HepG2 (cell line): ENCODE measurements around the gene PAIP1. TPM values are rescaled to one million over a fixed set of nuclear protein-coding genes. Genes with fewer than 3 reads are reported as not detected.

Experiments
- ATAC-seq: fragments of 200-7000 bp; cut with Tn5 transposase; 3 replicates; pipeline ENCODE4 v1.9.1; 2020; ENCODE audit warnings: mild to moderate bottlenecking, moderate library complexity
- BruUV-seq: library from RNA; stranded (reverse); fragments of 400-500 nt; replicated peaks from 2 replicates; lab custom pipeline; 2021; lab: Mats Ljungman, UMichigan
- CTCF ChIA-PET: fragments of 300-600 bp; formaldehyde crosslinking; extraction: SDS; loops from one replicate; lab custom pipeline; 2021; ENCODE audit warnings: low total read pairs, inconsistent platforms, low intra/inter-chr PET ratio; lab: Yijun Ruan, JAX
- POLR2A ChIA-PET: fragments of 350-600 bp; sonication (Branson Sonifier 250); formaldehyde crosslinking; loops from one replicate; lab custom pipeline; 2020; ENCODE audit warnings: antibody characterized with exemption, inconsistent platforms; lab: Yijun Ruan, JAX
- DNase-seq: peaks from one replicate; pipeline ENCODE4 v3.0.0-alpha.2; 2015; ENCODE audit warnings: low spot score
- FAIRE-seq: peaks from 3 replicates; lab custom pipeline; 2011; peaks lifted over from hg19 to GRCh38; lab: Jason Lieb, UNC
- H2AFZ ChIP-seq: one replicate; pipeline ENCODE4 v1.6.1; 2011; ENCODE audit warnings: low read length, inconsistent platforms
- H3K27ac ChIP-seq: fragments of 300-600 bp; 3 replicates; pipeline ENCODE4 v1.8.0; 2011; ENCODE audit warnings: mixed run types, mild to moderate bottlenecking, mixed read lengths, low read length, inconsistent platforms; ENCODE audit not compliant: insufficient read depth; ENCODE audit errors: extremely low read length
- H3K27me3 ChIP-seq, 2 experiments: fragments of 200-600 bp in 1 of 2; 2 replicates in 1 of 2; 3 replicates in 1 of 2; pipeline versions ENCODE4 v1.6.0 to v1.8.0; 2011; ENCODE audit warnings: low read length in 2 of 2, mild to moderate bottlenecking in 2 of 2, moderate library complexity in 2 of 2, inconsistent platforms in 1 of 2; ENCODE audit not compliant: insufficient read depth in 2 of 2, control insufficient read depth in 1 of 2
- H3K36me3 ChIP-seq, 2 experiments: fragments of 200-600 bp in 1 of 2; replicated peaks in 1 of 2; 2 replicates in 1 of 2; 3 replicates in 1 of 2; pipeline versions ENCODE4 v1.5.1 to v1.8.0; 2011; ENCODE audit warnings: low read length in 2 of 2, inconsistent platforms in 1 of 2; ENCODE audit not compliant: insufficient read depth in 2 of 2, control insufficient read depth in 1 of 2
- H3K4me1 ChIP-seq: 2 replicates; pipeline ENCODE4 v1.5.1; 2012; ENCODE audit warnings: low read length, inconsistent platforms; ENCODE audit not compliant: insufficient read depth
- H3K4me2 ChIP-seq: 2 replicates; pipeline ENCODE4 v1.6.0; 2011; ENCODE audit warnings: low read depth, low read length, inconsistent platforms
- H3K4me3 ChIP-seq, 3 experiments: fragments of 200-600 bp in 1 of 3; sonication (generic), shearing (Covaris generic) in 1 of 3; replicated peaks in 1 of 3; 2 replicates each; pipeline ENCODE4 v1.5.1; 2011 to 2016; ENCODE audit warnings: low read length in 3 of 3, inconsistent platforms in 2 of 3, low read depth in 2 of 3, mild to moderate bottlenecking in 2 of 3, control low read depth in 1 of 3, mixed read lengths in 1 of 3; ENCODE audit not compliant: insufficient read depth in 1 of 3
- H3K79me2 ChIP-seq: one replicate; pipeline ENCODE4 v1.6.1; 2011; ENCODE audit warnings: low read length, inconsistent platforms; ENCODE audit not compliant: insufficient read depth
- H3K9ac ChIP-seq: 2 replicates; pipeline ENCODE4 v1.6.0; 2011; ENCODE audit warnings: mild to moderate bottlenecking, low read depth, low read length, inconsistent platforms; ENCODE audit not compliant: insufficient read depth
- H3K9me3 ChIP-seq: 2 replicates; pipeline ENCODE4 v1.5.1; 2012; ENCODE audit warnings: mild to moderate bottlenecking, low read length
- H4K20me1 ChIP-seq: 2 replicates; pipeline ENCODE4 v1.6.0; 2011; ENCODE audit warnings: inconsistent platforms, mild to moderate bottlenecking, low read length, moderate library complexity; ENCODE audit not compliant: insufficient read depth
- BORCS8-MEF2B ChIP-seq: sonication (generic); formaldehyde crosslinking; IDR thresholded peaks from 2 replicates; pipeline ENCODE4 v1.8.0; 2022; ENCODE audit warnings: mild to moderate bottlenecking, missing genetic modification reagents
- CCAR2 ChIP-seq: fragments of 200-400 bp; formaldehyde crosslinking; optimal IDR thresholded peaks from 2 replicates; pipeline ENCODE3; 2018; ENCODE audit warnings: low read depth, mild to moderate bottlenecking, low read length, moderate library complexity
- CENPT ChIP-seq: sonication (generic); formaldehyde crosslinking; IDR thresholded peaks from 2 replicates; pipeline ENCODE4 v1.8.0; 2022; ENCODE audit warnings: low read depth, mild to moderate bottlenecking, moderate library complexity, missing genetic modification reagents
- DMAP1 ChIP-seq: IDR thresholded peaks from 2 replicates; pipeline ENCODE4 v1.6.1; 2016
- FOXJ3 ChIP-seq: sonication (generic); formaldehyde crosslinking; IDR thresholded peaks from 2 replicates; pipeline ENCODE4 v1.4.0; 2020; ENCODE audit warnings: missing genetic modification reagents, mild to moderate bottlenecking, borderline replicate concordance
- GPN1 ChIP-seq: sonication (generic); formaldehyde crosslinking; IDR thresholded peaks from 2 replicates; pipeline ENCODE4 v1.5.1; 2020; ENCODE audit warnings: missing genetic modification reagents, borderline replicate concordance
- JDP2 ChIP-seq: sonication (generic); formaldehyde crosslinking; IDR thresholded peaks from 2 replicates; pipeline ENCODE4 v1.8.1; 2022; ENCODE audit warnings: missing genetic modification reagents, borderline replicate concordance
- PCBP1 ChIP-seq: fragments of 200-400 bp; formaldehyde crosslinking; IDR thresholded peaks from 2 replicates; pipeline ENCODE4 v1.6.1; 2017; ENCODE audit warnings: mild to moderate bottlenecking, low read depth, low read length, borderline replicate concordance
- RAD21 ChIP-seq: fragments of 450-650 bp; formaldehyde crosslinking; IDR thresholded peaks from 2 replicates; pipeline ENCODE4 v1.5.0; 2020; ENCODE audit warnings: mild to moderate bottlenecking
- SSRP1 ChIP-seq: IDR thresholded peaks from 2 replicates; pipeline ENCODE4 v1.6.1; 2016; ENCODE audit warnings: control low read depth
- TAF1 ChIP-seq: sonication (generic); formaldehyde crosslinking; IDR thresholded peaks from 2 replicates; pipeline ENCODE4 v1.4.0; 2020; ENCODE audit warnings: missing genetic modification reagents
- TP53 ChIP-seq: sonication (generic); formaldehyde crosslinking; conservative IDR thresholded peaks from 2 replicates; pipeline ENCODE4 v1.4.0; 2020; ENCODE audit warnings: missing genetic modification reagents
- ZNF235 ChIP-seq: sonication (generic); formaldehyde crosslinking; IDR thresholded peaks from 2 replicates; pipeline ENCODE4 v1.8.1; 2023; ENCODE audit warnings: mild to moderate bottlenecking, missing genetic modification reagents, borderline replicate concordance
- ZNF30 ChIP-seq: sonication (generic); formaldehyde crosslinking; IDR thresholded peaks from 2 replicates; pipeline ENCODE4 v1.5.0; 2020; ENCODE audit warnings: mild to moderate bottlenecking, missing genetic modification reagents
- in situ Hi-C: cut with HindIII; loops from 2 replicates; pipeline ENCODE4 v1.10.0; 2017; ENCODE audit warnings: low pct_unique_long_range_greater_than_20kb; ENCODE audit not compliant: extremely low pct_ligation_motif_present
- intact Hi-C: fragments of 100-400 bp; cut with micrococcal nuclease; formaldehyde crosslinking; loops from one replicate; pipeline ENCODE4 v1.10.0; 2022; ENCODE audit not compliant: unreplicated experiment
- polyA plus RNA-seq, 8 experiments: library from polyadenylated mRNA; depleted of rRNA in 3 of 8; stranded (reverse) in 7 of 8; unstranded in 1 of 8; fragments of >200 nt; fragmentation: Illumina TruSeq in 4 of 8; extraction: Trizol in 4 of 8; gene quantifications; 2 replicates each; pipeline versions ENCODE4 v1.2.1 to v1.2.3, GENCODE V29; 2011 to 2016; ENCODE audit warnings: low read depth in 4 of 8, missing spikeins in 1 of 8, mixed read lengths in 1 of 8; ENCODE audit not compliant: insufficient read depth in 1 of 8
- total RNA-seq, 5 experiments: library from RNA; depleted of rRNA; stranded (reverse); fragments of >200 nt; fragmentation: Illumina TruSeq; extraction: Trizol; gene quantifications; 2 replicates each; pipeline ENCODE4 v1.2.3, GENCODE V29; 2016; ENCODE audit warnings: low read depth in 1 of 5
- TF ChIP-seq, protein P1 (sequence below): sonication (generic); formaldehyde crosslinking; IDR thresholded peaks from 2 replicates; pipeline ENCODE4 v1.9.0; 2021; ENCODE audit warnings: missing genetic modification reagents, borderline replicate concordance
- TF ChIP-seq, protein P2 (sequence below): conservative IDR thresholded peaks from 2 replicates; pipeline ENCODE4 v1.6.1; 2018; ENCODE audit warnings: missing genetic modification reagents
- TF ChIP-seq, protein P3 (sequence below): IDR thresholded peaks from 2 replicates; pipeline ENCODE4 v1.6.1; 2016; ENCODE audit warnings: control low read depth
- TF ChIP-seq, protein P4 (sequence below): sonication (generic); formaldehyde crosslinking; IDR thresholded peaks from 2 replicates; pipeline ENCODE4 v1.4.0; 2020; ENCODE audit warnings: mild to moderate bottlenecking, missing genetic modification reagents

Gene PAIP1
- total and polyA plus RNA-seq, 2 of the 13 experiments (the other 11 are each of a cell fraction or from before 2014, with no cell fraction given): 96.6 to 116 TPM

DNA sequence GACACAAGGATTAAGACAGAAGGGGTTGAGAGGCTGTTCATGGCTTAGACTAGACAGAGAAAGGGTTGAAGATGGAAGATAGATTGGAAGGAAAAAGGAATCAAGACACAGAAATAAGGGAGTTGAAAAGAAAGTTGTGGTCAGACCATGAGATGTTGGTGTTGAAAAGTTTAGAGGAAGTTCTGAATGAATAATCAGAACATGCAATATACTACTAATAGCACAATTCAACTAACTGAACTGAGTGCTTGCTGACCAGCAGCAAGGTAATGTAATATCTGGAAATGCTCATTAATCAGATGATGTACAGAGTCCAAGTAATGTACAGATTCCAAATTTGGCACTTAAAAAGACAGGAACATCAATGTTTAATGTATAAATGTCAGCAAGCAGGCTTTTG, 35.5 kb upstream of the PAIP1 start:
- BruUV-seq: no TSS peak
- intact Hi-C loops: no loop called here
- H3K27me3 ChIP-seq: no peaks in the 10 kb centered on the region
- DNase-seq: no peak
- no peak overlapping the region for H2AFZ ChIP-seq
- no peak for FAIRE-seq
- no peaks in the 10 kb centered on the region for H3K4me1 ChIP-seq
- in situ Hi-C loops: no loop called here
- H3K27ac ChIP-seq: no peak overlapping the region
- no peak overlapping the region for H3K4me3 ChIP-seq
- ATAC-seq: no peak
- H3K9me3 ChIP-seq: no peaks in the 10 kb centered on the region
- H4K20me1 ChIP-seq: no peaks in the 10 kb centered on the region
- 0 out of 5 replicates have a peak, but pooled peaks cover 0 to 3% of the 10 kb centered on the region in 2 experiments for H3K36me3 ChIP-seq
- POLR2A ChIA-PET: no interaction called here
- TF ChIP-seq CENPT (CRISPR knock-in tag): no peak
- no peak for TF ChIP-seq ZNF30 (CRISPR knock-in tag)
- TF ChIP-seq DMAP1 (CRISPR knock-in tag): no peak
- no peak for TF ChIP-seq ZNF235 (CRISPR knock-in tag)
- no peak for TF ChIP-seq JDP2
- no peak for TF ChIP-seq SSRP1 (CRISPR knock-in tag)
- no peak for TF ChIP-seq PCBP1
- CTCF ChIA-PET: no interaction called here
- H3K4me2 ChIP-seq: no peak overlapping the region
- H3K9ac ChIP-seq: no peak overlapping the region
- no peaks in the 10 kb centered on the region for H3K79me2 ChIP-seq

DNA sequence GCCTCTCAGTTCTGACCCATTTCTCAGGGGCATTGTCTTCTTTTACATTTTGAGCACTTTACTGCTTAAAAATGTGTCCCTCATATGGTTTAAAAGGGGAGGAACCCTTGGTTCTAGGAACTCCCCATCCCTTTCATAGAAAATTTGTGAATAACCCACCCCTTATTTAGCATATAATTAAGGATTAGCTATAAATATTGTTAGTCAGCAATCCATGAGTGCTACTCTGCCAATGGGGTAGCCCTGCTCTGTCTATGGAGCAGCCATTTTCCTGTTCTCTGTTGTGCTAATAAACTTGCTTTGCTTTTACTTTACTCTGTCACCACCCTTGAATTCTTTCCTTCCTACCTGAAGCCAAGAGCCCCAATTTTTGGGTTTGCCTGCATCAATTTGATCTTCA, 33.8 kb upstream of the PAIP1 start:
- no peak overlapping the region for H3K4me3 ChIP-seq
- intact Hi-C loops: no loop called here
- FAIRE-seq: no peak
- ChIA-PET CTCF (no interaction called here), POLR2A (no interaction called here)
- H3K27ac ChIP-seq: no peak overlapping the region
- no peak for ATAC-seq
- no peak overlapping the region for H3K9ac ChIP-seq
- no peak for DNase-seq
- in situ Hi-C loops: no loop called here
- no peaks in the 10 kb centered on the region for H3K9me3 ChIP-seq
- H2AFZ ChIP-seq: no peak overlapping the region
- 0 out of 5 replicates have a peak, but pooled peaks cover 0 to 3% of the 10 kb centered on the region in 2 experiments for H3K36me3 ChIP-seq
- no peaks in the 10 kb centered on the region for H3K79me2 ChIP-seq
- no peak overlapping the region for H3K4me2 ChIP-seq
- no peaks in the 10 kb centered on the region for H3K27me3 ChIP-seq
- no peaks in the 10 kb centered on the region for H3K4me1 ChIP-seq
- H4K20me1 ChIP-seq: no peaks in the 10 kb centered on the region
- BruUV-seq: no TSS peak
- TF ChIP-seq TP53 (CRISPR knock-in tag): no peak
- TF ChIP-seq, protein P1, sequence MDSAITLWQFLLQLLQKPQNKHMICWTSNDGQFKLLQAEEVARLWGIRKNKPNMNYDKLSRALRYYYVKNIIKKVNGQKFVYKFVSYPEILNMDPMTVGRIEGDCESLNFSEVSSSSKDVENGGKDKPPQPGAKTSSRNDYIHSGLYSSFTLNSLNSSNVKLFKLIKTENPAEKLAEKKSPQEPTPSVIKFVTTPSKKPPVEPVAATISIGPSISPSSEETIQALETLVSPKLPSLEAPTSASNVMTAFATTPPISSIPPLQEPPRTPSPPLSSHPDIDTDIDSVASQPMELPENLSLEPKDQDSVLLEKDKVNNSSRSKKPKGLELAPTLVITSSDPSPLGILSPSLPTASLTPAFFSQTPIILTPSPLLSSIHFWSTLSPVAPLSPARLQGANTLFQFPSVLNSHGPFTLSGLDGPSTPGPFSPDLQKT (CRISPR knock-in tag): no peak
- TF ChIP-seq, protein P2, sequence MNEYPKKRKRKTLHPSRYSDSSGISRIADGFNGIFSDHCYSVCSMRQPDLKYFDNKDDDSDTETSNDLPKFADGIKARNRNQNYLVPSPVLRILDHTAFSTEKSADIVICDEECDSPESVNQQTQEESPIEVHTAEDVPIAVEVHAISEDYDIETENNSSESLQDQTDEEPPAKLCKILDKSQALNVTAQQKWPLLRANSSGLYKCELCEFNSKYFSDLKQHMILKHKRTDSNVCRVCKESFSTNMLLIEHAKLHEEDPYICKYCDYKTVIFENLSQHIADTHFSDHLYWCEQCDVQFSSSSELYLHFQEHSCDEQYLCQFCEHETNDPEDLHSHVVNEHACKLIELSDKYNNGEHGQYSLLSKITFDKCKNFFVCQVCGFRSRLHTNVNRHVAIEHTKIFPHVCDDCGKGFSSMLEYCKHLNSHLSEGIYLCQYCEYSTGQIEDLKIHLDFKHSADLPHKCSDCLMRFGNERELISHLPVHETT (CRISPR knock-in tag): no peak
- TF ChIP-seq TAF1: no peak
- TF ChIP-seq, protein P3, sequence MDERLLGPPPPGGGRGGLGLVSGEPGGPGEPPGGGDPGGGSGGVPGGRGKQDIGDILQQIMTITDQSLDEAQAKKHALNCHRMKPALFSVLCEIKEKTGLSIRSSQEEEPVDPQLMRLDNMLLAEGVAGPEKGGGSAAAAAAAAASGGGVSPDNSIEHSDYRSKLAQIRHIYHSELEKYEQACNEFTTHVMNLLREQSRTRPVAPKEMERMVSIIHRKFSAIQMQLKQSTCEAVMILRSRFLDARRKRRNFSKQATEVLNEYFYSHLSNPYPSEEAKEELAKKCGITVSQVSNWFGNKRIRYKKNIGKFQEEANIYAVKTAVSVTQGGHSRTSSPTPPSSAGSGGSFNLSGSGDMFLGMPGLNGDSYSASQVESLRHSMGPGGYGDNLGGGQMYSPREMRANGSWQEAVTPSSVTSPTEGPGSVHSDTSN (CRISPR knock-in tag): no peak
- TF ChIP-seq, protein P4, sequence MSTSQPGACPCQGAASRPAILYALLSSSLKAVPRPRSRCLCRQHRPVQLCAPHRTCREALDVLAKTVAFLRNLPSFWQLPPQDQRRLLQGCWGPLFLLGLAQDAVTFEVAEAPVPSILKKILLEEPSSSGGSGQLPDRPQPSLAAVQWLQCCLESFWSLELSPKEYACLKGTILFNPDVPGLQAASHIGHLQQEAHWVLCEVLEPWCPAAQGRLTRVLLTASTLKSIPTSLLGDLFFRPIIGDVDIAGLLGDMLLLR: no peak
- TF ChIP-seq RAD21 (CRISPR knock-in tag): no peak
- TF ChIP-seq BORCS8-MEF2B (CRISPR knock-in tag): no peak
- no peak for TF ChIP-seq CCAR2
- no peak for TF ChIP-seq GPN1 (CRISPR knock-in tag)
- no peak for TF ChIP-seq FOXJ3 (CRISPR knock-in tag)
